HG02763 (cell line): ENCODE data around the gene PIWIL1.

Source experiments
- ATAC-seq: cut with Tn5 transposase; IDR thresholded peaks from one replicate; pipeline ENCODE4 v1.9.1; 2021; ENCODE audit warnings: mild to moderate bottlenecking, moderate library complexity; ENCODE audit not compliant: unreplicated experiment

Gene PIWIL1

GRCh38 chr12:130335517-130336392 is 1.9 kb upstream of the PIWIL1 start:
- no peak for ATAC-seq

- ATAC-seq, result no peak
Observed at GRCh38 chr12:130336723-130337487, 782 bp upstream of the PIWIL1 start.

GRCh38 chr12:130338794-130339601 is 1.3 kb downstream of the PIWIL1 start:
- no peak for ATAC-seq

- ATAC-seq, result no peak
Observed at GRCh38 chr12:130339951-130340350, 2.3 kb downstream of the PIWIL1 start.

GRCh38 chr12:130342442-130342841 is 4.8 kb downstream of the PIWIL1 start:
- ATAC-seq, result no peak

- no peak for ATAC-seq
Observed at GRCh38 chr12:130342842-130343241, 5.2 kb downstream of the PIWIL1 start.

- no peak for ATAC-seq
Observed at GRCh38 chr12:130344529-130344928, 6.8 kb downstream of the PIWIL1 start.

- ATAC-seq, result no peak
Observed at GRCh38 chr12:130345292-130345691, 7.6 kb downstream of the PIWIL1 start.

- no peak for ATAC-seq
Observed at GRCh38 chr12:130347588-130347987, 9.9 kb downstream of the PIWIL1 start.

- ATAC-seq, result no peak
Observed at GRCh38 chr12:130350715-130351114, 13.0 kb downstream of the PIWIL1 start.

- no peak for ATAC-seq
Observed at GRCh38 chr12:130351326-130351725, 13.6 kb downstream of the PIWIL1 start.

- no peak for ATAC-seq
Observed at GRCh38 chr12:130353081-130353480, 15.4 kb downstream of the PIWIL1 start.

- ATAC-seq, result no peak
Observed at GRCh38 chr12:130354407-130354806, 16.7 kb downstream of the PIWIL1 start.

GRCh38 chr12:130356222-130356621 is 18.5 kb downstream of the PIWIL1 start:
- no peak for ATAC-seq

GRCh38 chr12:130357241-130357640 is 19.6 kb downstream of the PIWIL1 start:
- ATAC-seq, result no peak

- no peak for ATAC-seq
Observed at GRCh38 chr12:130357729-130358330, 20.1 kb downstream of the PIWIL1 start.

GRCh38 chr12:130362060-130362459 is 24.4 kb downstream of the PIWIL1 start:
- ATAC-seq, result no peak

GRCh38 chr12:130364578-130364977 is 26.9 kb downstream of the PIWIL1 start:
- no peak for ATAC-seq

- no peak for ATAC-seq
Observed at GRCh38 chr12:130366159-130366558, 28.5 kb downstream of the PIWIL1 start.

- no peak for ATAC-seq
Observed at GRCh38 chr12:130367003-130367402, 29.3 kb downstream of the PIWIL1 start.

GRCh38 chr12:130367523-130367922 is 29.8 kb downstream of the PIWIL1 start:
- no peak for ATAC-seq
